Panc1 (cell line): ENCODE data around the gene SLC51A. TPM values are rescaled to one million over a fixed set of nuclear protein-coding genes. Genes with fewer than 3 reads are reported as not detected.

ENCODE experiments used
- ATAC-seq: fragments of 200-7000 bp; cut with Tn5 transposase; 2 replicates; pipeline ENCODE4 v1.9.1; 2020; ENCODE audit warnings: mild to moderate bottlenecking, moderate library complexity
- BruUV-seq: library from RNA; stranded (reverse); fragments of 400-500 nt; replicated peaks from 2 replicates; lab custom pipeline; 2021; lab: Mats Ljungman, UMichigan
- CTCF ChIA-PET: fragments of 300-600 bp; sonication (Branson Sonifier 250); formaldehyde crosslinking; loops from one replicate; lab custom pipeline; 2022; ENCODE audit warnings: antibody characterized with exemption; lab: Charles Lee
- POLR2A ChIA-PET: fragments of 300-600 bp; sonication (Branson Sonifier 250); formaldehyde crosslinking; loops from one replicate; lab custom pipeline; 2022; ENCODE audit warnings: antibody characterized with exemption; lab: Charles Lee
- DNase-seq: peaks from one replicate; pipeline ENCODE4 v3.0.0-alpha.2; 2010; ENCODE audit warnings: low read depth, low spot score
- H3K27ac ChIP-seq: 2 replicates; pipeline ENCODE4 v1.5.1; 2011; ENCODE audit warnings: mild to moderate bottlenecking, low read length, inconsistent platforms
- H3K27me3 ChIP-seq: fragments of 200-500 bp; sonication (Bioruptor generic); 2 replicates; pipeline ENCODE4 v1.6.0; 2014; ENCODE audit warnings: low read length, inconsistent platforms; ENCODE audit not compliant: control insufficient read depth, insufficient read depth
- H3K36me3 ChIP-seq: fragments of 200-500 bp; sonication (Bioruptor generic); 2 replicates; pipeline ENCODE4 v1.5.1; 2014; ENCODE audit warnings: inconsistent platforms, mild to moderate bottlenecking, low read length, moderate library complexity; ENCODE audit not compliant: control insufficient read depth, insufficient read depth
- H3K4me1 ChIP-seq: 2 replicates; pipeline ENCODE4 v1.5.1; 2011; ENCODE audit warnings: inconsistent platforms, mild to moderate bottlenecking, low read length, moderate library complexity; ENCODE audit not compliant: control insufficient read depth, insufficient read depth
- H3K4me3 ChIP-seq, 2 experiments: 2 replicates each; pipeline ENCODE4 v1.5.1; 2011 to 2012; ENCODE audit warnings: low read depth in 2 of 2, low read length in 2 of 2, mild to moderate bottlenecking in 2 of 2, inconsistent platforms in 1 of 2, moderate library complexity in 1 of 2
- H3K9me3 ChIP-seq: fragments of 200-500 bp; sonication (Bioruptor generic); 2 replicates; pipeline ENCODE4 v1.5.1; 2014; ENCODE audit warnings: low read depth, mild to moderate bottlenecking, inconsistent platforms, low read length, moderate library complexity; ENCODE audit not compliant: control insufficient read depth, insufficient read depth
- POLR2AphosphoS5 ChIP-seq: IDR thresholded peaks from 2 replicates; pipeline ENCODE4 v1.6.1; 2012; ENCODE audit warnings: mild to moderate bottlenecking, low read depth, low read length, moderate library complexity
- SIN3A ChIP-seq: IDR thresholded peaks from 2 replicates; pipeline ENCODE4 v1.6.1; 2012; ENCODE audit warnings: low read depth, mild to moderate bottlenecking, low read length, moderate library complexity, borderline replicate concordance; ENCODE audit not compliant: insufficient read depth
- TCF7L2 ChIP-seq: IDR thresholded peaks from 2 replicates; pipeline ENCODE4 v1.6.1; 2011; ENCODE audit warnings: mild to moderate bottlenecking, low read depth, low read length, inconsistent platforms
- in situ Hi-C: cut with HindIII; loops from 2 replicates; pipeline ENCODE4 v1.10.0; 2016; ENCODE audit warnings: low sequenced_read_pairs, low pct_unique_long_range_greater_than_20kb
- intact Hi-C: fragments of 100-400 bp; cut with micrococcal nuclease; formaldehyde crosslinking; loops from one replicate; pipeline ENCODE4 v1.10.0; 2022; ENCODE audit not compliant: unreplicated experiment
- total RNA-seq: library from RNA; stranded (reverse); gene quantifications from one replicate; pipeline ENCODE4 v1.2.1, GENCODE V29; 2021; ENCODE audit not compliant: unreplicated experiment
- TF ChIP-seq, protein P1 (sequence below), 2 experiments: IDR thresholded peaks; 2 replicates each; pipeline ENCODE4 v1.6.1; 2011 to 2012; ENCODE audit warnings: low read depth in 2 of 2, control low read depth in 1 of 2, low read length in 1 of 2, mild to moderate bottlenecking in 1 of 2, moderate library complexity in 1 of 2; ENCODE audit not compliant: insufficient read depth in 1 of 2
- TF ChIP-seq, protein P2 (sequence below): fragments of 450-650 bp; IDR thresholded peaks from 2 replicates; pipeline ENCODE4 v1.5.1; 2017; ENCODE audit warnings: mild to moderate bottlenecking

The SLC51A gene
- total RNA-seq, 1 experiment from 2014 or later, result not detected

DNA sequence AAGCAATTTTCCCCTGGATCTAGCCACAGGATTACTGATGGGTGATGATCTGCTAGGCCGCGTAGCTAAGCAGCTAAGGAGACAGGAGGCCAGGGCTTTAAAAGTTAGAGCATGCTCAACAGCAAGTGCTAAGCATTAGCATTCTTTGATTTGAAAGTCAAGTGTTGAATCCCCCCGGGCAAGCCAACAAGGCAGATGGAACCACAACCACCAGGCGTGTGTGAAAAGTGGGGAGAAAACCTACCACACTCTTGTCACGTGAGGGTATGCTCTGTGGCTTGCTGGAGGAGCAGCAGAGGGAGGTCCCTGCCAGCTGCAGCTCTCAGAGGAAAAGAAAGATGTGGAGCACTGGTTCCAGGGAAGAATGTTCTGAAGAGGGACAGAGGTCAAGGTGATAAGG, 20.9 kb downstream of the SLC51A start:
- TF ChIP-seq, protein P1, sequence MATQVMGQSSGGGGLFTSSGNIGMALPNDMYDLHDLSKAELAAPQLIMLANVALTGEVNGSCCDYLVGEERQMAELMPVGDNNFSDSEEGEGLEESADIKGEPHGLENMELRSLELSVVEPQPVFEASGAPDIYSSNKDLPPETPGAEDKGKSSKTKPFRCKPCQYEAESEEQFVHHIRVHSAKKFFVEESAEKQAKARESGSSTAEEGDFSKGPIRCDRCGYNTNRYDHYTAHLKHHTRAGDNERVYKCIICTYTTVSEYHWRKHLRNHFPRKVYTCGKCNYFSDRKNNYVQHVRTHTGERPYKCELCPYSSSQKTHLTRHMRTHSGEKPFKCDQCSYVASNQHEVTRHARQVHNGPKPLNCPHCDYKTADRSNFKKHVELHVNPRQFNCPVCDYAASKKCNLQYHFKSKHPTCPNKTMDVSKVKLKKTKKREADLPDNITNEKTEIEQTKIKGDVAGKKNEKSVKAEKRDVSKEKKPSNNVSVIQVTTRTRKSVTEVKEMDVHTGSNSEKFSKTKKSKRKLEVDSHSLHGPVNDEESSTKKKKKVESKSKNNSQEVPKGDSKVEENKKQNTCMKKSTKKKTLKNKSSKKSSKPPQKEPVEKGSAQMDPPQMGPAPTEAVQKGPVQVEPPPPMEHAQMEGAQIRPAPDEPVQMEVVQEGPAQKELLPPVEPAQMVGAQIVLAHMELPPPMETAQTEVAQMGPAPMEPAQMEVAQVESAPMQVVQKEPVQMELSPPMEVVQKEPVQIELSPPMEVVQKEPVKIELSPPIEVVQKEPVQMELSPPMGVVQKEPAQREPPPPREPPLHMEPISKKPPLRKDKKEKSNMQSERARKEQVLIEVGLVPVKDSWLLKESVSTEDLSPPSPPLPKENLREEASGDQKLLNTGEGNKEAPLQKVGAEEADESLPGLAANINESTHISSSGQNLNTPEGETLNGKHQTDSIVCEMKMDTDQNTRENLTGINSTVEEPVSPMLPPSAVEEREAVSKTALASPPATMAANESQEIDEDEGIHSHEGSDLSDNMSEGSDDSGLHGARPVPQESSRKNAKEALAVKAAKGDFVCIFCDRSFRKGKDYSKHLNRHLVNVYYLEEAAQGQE (IDR thresholded peaks at IDR 0.05; ENCODE audit: insufficient read depth in 1 of 2, low read depth in 2 of 2, low read length in 1 of 2), result no peak
- TF ChIP-seq SIN3A, result no peak
- TF ChIP-seq, protein P2, sequence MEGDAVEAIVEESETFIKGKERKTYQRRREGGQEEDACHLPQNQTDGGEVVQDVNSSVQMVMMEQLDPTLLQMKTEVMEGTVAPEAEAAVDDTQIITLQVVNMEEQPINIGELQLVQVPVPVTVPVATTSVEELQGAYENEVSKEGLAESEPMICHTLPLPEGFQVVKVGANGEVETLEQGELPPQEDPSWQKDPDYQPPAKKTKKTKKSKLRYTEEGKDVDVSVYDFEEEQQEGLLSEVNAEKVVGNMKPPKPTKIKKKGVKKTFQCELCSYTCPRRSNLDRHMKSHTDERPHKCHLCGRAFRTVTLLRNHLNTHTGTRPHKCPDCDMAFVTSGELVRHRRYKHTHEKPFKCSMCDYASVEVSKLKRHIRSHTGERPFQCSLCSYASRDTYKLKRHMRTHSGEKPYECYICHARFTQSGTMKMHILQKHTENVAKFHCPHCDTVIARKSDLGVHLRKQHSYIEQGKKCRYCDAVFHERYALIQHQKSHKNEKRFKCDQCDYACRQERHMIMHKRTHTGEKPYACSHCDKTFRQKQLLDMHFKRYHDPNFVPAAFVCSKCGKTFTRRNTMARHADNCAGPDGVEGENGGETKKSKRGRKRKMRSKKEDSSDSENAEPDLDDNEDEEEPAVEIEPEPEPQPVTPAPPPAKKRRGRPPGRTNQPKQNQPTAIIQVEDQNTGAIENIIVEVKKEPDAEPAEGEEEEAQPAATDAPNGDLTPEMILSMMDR, result no peak
- TF ChIP-seq POLR2AphosphoS5, result no peak
- ChIA-PET POLR2A (no interaction called here), CTCF (no interaction called here)
- BruUV-seq, result no TSS peak
- H3K9me3 ChIP-seq, result no peaks in the 10 kb centered on the region
- H3K27ac ChIP-seq, result no peak overlapping the region
- peaks cover 26% of the 10 kb centered on the region for H3K36me3 ChIP-seq
- no peaks in the 10 kb centered on the region for H3K27me3 ChIP-seq
- H3K4me3 ChIP-seq, result no peak overlapping the region
- H3K4me1 ChIP-seq, result no peaks in the 10 kb centered on the region
- intact Hi-C loops (no loop called here), in situ Hi-C loops (no loop called here)
- ATAC-seq (no peak), DNase-seq (no peak)

DNA sequence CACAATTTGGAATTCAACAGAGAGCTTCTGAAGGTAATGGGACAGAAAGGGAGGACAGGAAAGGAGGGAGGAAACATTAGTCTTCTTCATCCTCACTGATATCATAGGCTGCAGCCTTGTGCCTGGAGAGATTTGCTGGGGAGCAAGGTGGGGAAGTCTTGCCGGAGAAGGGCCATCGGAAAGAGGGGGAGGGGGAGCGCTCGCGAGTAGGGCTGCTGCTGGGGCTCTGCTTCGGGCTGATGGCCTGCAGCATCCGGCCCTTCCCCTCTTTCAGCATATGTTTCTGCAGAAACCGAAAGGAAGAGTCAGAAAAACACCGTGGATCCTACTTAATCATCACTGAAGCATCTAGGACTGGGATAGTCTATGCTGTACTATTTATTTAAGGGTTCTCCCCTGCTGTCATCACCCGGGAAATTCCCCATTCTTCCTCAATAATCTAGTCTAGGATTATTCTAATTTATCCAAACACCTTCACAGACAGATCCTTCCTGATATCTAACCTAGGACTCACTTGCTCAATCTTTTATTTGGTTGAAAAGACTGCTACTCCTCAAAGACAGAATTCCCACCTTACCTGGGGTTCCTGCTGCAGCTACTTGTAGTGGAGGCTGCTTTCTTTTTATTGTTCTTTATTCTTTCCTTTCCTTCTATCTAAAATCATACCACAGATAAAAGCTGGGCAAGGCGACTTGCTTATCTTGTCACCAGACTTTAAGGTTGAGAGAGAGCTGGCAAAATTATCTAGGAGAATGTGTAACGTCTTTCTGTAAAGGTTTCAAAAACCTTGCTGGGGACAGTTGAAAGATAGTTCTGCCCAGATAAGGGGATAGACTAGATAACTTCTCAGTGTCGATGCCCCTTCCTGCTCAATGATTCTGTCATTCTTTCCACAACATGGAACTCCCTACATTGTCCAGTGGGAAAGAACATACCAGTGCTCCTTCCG, 22.6 kb downstream of the SLC51A start:
- H3K36me3 ChIP-seq, result peaks cover 28% of the 10 kb centered on the region
- TF ChIP-seq, protein P1 (IDR thresholded peaks at IDR 0.05; ENCODE audit: insufficient read depth in 1 of 2, low read depth in 2 of 2, low read length in 1 of 2), result no peak
- TF ChIP-seq POLR2AphosphoS5, result no peak
- no peak for TF ChIP-seq SIN3A
- TF ChIP-seq, protein P2, result no peak
- TF ChIP-seq TCF7L2, result no peak
- no peak overlapping the region for H3K27ac ChIP-seq
- H3K4me3 ChIP-seq, result no peak overlapping the region
- ChIA-PET POLR2A (interaction anchor here (0.5 kb wide), 2 partner anchors 29 to 169 kb away, joined by 5 to 8 read pairs; no protein-coding TSS in a partner anchor), CTCF (no interaction called here)
- intact Hi-C loops, result no loop called here
- no peaks in the 10 kb centered on the region for H3K27me3 ChIP-seq
- DNase-seq, result no peak
- in situ Hi-C loops, result no loop called here
- BruUV-seq, result no TSS peak
- H3K4me1 ChIP-seq, result no peaks in the 10 kb centered on the region
- no peak for ATAC-seq
- H3K9me3 ChIP-seq, result no peaks in the 10 kb centered on the region
